Liver (tissue), 3 donors: ENCODE data around the gene CRIP1.

ENCODE experiments used
- CTCF ChIP-seq: fragments of 150-350 bp; IDR thresholded peaks from 2 replicates; pipeline ENCODE4 v1.5.1; 2017; ENCODE audit warnings: improper control_type of control experiment, low read depth, low read length; ENCODE audit not compliant: missing input control
- EGR1 ChIP-seq, 2 donors: IDR thresholded peaks; 2 replicates each; pipeline ENCODE4 v1.6.1; 2016 to 2018; ENCODE audit warnings: antibody characterized with exemption in 2 of 2, low read depth in 2 of 2
- MAX ChIP-seq: IDR thresholded peaks from 2 replicates; pipeline ENCODE4 v1.6.1; 2016; ENCODE audit warnings: antibody characterized with exemption
- NR2F2 ChIP-seq: IDR thresholded peaks from 2 replicates; pipeline ENCODE4 v1.6.1; 2016; ENCODE audit warnings: antibody characterized with exemption
- RAD21 ChIP-seq, 2 donors: IDR thresholded peaks; 2 replicates each; pipeline ENCODE4 v1.6.1; 2016; ENCODE audit warnings: antibody characterized with exemption in 2 of 2, mild to moderate bottlenecking in 2 of 2
- SP1 ChIP-seq: IDR thresholded peaks from 2 replicates; pipeline ENCODE4 v1.6.1; 2018; ENCODE audit warnings: antibody characterized with exemption, mild to moderate bottlenecking
- TAF1 ChIP-seq: conservative IDR thresholded peaks from 2 replicates; pipeline ENCODE4 v1.6.1; 2016; ENCODE audit warnings: antibody characterized with exemption, mild to moderate bottlenecking
- YY1 ChIP-seq: IDR thresholded peaks from 2 replicates; pipeline ENCODE4 v1.6.1; 2016; ENCODE audit warnings: antibody characterized with exemption, mild to moderate bottlenecking
- ZBTB33 ChIP-seq: IDR thresholded peaks from 2 replicates; pipeline ENCODE4 v1.6.1; 2016; ENCODE audit warnings: antibody characterized with exemption
- donor health status: healthy.
- donor health status: healthy.

- TF ChIP-seq CTCF (no peak), SP1 (no peak), TAF1 (no peak), YY1 (no peak), RAD21 (IDR thresholded peaks at IDR 0.05) (no peak), ZBTB33 (no peak), NR2F2 (no peak), MAX (no peak), EGR1 (IDR thresholded peaks at IDR 0.05; ENCODE audit: low read depth in 2 of 2) (no peak)
These were observed 46.1 kb downstream of the CRIP1 start for GRCh38 chr14:105532735-105533141.
